Hematopoietic multipotent progenitor cell treated with erythropoietin and hydrocortisone succinate and interleukin-3 and kit ligand, for 15 days (in vitro differentiated cells): Measurements from ENCODE around the gene MSX1.

ENCODE experiments used
- DNase-seq: peaks from one replicate; pipeline ENCODE4 v3.0.0-alpha.2; 2015; ENCODE audit warnings: low spot score

The MSX1 gene

DNA sequence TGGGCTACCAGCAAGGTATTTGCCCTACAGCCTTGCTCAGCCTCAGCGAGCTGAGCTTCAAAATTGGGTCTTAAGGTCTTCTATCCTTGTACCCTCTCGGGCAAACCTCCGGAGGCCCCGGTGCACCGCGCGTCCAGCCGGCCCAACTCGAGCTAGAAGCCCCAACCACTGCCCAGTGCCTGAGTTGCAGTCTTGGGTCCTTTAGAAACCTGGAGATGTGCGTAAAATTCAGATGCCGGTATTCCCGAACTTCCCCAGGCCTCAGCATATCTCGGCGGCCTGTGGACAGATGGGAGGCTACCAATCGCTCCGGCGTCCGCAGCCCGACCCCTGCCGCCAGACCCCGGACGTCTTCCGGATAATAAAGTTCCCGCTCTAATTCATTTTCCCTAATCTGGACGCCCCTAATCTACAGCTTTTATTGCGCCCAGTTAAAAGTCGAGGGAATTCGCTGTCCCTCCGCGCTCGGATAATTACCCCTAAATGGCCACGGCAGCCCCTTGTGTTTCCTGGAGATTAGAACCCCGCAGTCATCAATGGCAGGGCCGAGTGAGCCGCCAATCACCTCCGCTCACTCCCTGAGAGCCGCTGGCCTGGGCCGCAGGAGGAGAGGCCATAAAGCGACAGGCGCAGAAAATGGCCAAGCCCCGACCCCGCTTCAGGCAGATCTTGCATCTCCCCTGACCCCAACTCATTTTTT, 1.5 kb upstream of the MSX1 start:
- no peak for DNase-seq

DNA sequence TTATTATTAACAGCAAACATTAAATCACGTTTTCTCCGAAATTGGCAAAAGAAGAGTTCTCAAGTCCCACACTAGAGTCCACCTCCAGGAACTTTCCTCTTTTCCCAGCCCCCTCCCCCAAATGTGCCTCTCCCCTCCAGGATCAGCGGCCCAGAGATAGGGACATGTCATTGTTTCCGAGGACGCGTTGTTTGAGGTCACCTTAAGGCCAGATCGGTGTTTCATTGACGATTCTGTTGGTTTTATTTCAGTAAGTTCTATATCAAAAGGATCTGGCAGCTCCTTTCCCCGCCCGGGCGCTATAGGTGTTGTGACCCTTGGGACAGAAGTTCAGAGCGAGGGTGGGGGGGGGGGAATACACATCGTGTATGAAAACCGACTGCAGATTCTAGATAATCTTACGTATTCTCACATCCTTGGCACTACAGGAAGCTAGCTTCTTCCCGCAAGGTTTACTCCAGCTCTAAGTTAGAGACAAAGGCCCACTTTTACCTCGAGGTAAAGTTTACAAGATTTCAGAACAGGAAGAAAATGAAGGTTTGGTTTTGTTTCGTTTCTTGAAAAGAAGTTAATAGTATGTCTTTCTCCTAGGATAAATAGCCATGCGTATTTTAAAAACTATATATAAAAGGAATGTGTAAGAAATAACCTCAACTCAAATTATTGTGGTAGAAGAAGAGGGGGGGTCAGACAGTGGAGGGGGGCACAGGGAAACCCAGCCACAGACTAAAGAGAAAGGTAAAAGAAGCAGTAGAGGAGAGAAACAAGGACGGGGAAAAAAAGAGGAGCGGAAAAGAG, 739 bp upstream of the MSX1 start:
- DNase-seq = no peak

- no peak for DNase-seq
These were observed 534 bp downstream of the MSX1 start for GRCh38 chr4:4859799-4860599.

DNA sequence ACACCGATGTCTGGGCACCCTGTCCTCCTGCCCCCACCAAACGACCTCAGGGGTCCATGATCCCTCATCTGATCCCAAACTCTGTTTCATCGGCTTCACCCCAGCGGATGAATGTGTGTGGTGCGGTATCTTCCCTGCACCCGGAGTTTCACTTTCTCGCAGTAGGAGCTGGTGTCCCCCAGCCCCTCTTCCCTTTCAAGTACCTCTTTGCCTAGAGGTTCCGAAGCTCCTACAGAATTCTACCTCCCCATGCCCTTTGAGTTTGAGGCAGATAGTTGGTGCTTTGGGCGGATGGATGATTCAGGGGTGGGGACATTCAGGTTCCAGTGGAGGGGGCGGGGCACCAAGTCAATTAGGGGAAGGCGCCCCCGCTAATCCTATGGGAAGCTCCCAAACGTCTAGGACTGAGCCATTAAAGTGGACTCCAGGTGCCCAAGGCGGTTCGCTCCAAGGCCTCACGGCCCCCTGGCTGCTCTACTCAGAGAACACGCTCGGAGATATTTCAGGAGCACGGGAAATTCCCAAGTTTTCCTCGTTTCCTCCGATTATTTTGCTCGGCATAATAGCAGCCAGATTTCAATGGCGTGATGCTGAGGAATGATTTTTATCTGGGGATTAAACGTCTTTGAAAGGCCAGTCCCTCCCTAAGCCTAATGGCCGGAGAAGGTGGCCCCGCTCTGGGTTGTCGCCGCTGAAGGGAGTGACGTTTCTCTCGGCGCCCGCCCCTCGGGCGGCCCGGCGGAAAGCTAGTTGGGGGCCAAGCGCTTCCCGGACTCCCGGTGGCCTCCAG, 1.3 kb downstream of the MSX1 start:
- no peak for DNase-seq

- DNase-seq = no peak
These were observed 2.0 kb downstream of the MSX1 start for GRCh38 chr4:4861390-4862018.

- DNase-seq = no peak
These were observed 2.6 kb downstream of the MSX1 start for GRCh38 chr4:4862071-4862551.

DNA sequence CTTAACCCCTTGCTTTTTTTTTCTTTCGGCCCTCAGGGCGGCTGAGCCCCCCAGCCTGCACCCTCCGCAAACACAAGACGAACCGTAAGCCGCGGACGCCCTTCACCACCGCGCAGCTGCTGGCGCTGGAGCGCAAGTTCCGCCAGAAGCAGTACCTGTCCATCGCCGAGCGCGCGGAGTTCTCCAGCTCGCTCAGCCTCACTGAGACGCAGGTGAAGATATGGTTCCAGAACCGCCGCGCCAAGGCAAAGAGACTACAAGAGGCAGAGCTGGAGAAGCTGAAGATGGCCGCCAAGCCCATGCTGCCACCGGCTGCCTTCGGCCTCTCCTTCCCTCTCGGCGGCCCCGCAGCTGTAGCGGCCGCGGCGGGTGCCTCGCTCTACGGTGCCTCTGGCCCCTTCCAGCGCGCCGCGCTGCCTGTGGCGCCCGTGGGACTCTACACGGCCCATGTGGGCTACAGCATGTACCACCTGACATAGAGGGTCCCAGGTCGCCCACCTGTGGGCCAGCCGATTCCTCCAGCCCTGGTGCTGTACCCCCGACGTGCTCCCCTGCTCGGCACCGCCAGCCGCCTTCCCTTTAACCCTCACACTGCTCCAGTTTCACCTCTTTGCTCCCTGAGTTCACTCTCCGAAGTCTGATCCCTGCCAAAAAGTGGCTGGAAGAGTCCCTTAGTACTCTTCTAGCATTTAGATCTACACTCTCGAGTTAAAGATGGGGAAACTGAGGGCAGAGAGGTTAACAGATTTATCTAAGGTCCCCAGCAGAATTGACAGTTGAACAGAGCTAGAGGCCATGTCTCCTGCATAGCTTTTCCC, 3.4 kb downstream of the MSX1 start:
- DNase-seq = no peak

GRCh38 chr4:4864443-4864939, 5.0 kb downstream of the MSX1 start:
- DNase-seq = no peak

GRCh38 chr4:4864940-4865704, 5.7 kb downstream of the MSX1 start:
- DNase-seq = no peak

DNA sequence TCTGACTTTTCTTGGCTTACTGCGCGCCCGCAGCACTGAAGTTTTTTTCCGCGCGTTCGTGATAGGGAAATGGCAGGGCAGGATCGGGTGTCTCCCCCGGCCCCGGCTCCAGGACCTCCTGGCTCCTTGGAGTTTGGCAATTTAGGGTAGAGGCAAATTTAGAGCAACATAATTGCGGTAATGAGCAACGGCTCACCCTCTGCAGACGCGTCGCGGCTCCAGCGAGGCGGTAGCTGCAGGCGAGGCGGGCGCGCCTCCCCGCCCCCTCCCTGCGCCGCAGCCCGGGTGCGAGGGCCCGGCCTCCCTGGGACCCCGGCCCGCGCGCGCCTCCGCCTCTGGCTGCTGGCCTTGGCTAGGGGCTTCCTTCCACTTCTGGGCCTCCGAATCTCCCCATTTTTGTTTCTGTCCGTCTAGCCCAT, 6.2 kb downstream of the MSX1 start:
- DNase-seq = no peak

DNA sequence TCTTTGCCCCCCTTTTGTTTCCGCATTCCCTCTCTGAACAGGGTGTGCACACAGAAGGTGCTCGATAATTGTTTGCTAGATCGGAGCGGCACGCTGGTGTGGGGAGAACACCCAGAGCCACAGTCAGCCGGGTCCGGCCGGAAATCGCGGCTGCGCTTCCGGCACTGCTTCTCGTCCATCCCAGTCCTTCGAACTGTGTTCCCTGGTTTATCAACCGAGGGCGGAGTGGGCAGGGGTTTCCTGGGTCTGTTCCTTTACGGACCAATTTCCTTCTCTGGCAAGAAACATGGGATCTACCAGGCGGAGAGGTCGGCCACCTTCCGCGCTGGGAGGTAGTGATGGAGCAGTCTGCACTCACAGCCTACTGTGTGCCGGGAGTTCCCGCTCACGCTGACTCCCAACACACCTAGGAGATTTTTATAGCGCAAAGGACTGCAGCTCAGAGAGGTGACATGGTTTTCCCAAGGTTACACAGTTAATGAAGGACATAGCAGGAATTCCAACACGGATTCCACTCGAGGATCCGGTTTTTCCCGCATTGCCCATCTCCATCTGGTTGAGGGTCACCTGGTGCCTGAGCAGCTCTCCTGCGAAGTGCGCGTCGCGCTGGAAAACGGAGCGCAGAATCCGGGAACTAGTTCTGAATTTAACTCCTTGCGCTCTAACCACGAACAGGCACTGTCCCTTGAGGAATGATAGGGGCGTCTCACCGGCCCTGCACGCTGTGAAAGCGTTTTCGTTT, 6.8 kb downstream of the MSX1 start:
- DNase-seq = no peak

GRCh38 chr4:4866866-4867374, 7.5 kb downstream of the MSX1 start:
- no peak for DNase-seq

DNA sequence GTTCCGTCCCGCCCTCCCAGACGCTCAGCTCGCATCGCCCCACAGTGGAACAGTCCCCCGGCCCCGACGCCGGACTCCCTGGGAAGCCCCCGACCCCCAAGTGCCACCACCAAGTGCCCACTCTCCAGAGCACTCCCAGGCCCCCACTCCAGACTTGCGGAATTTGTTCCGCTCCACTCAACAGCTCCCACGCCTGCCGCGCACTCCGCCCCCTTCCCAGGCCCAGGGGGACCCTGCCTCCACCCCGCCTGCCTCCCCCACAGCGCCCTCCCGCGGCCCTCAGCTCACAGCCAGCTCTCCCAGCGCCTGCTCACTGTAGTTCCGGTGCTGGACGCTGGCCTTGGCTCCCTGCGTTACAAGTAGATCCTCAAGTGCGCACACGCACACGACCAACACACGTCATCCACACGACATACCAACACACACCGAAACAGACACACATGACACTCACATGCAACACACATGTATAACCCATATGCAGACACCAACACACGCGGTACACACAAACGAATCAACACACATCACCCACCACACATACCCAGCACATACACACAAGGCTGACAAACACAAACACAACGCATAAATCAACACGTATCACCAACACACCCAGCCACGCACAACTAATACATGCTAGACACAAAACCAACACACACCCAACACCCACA, 8.0 kb downstream of the MSX1 start:
- no peak for DNase-seq

DNA sequence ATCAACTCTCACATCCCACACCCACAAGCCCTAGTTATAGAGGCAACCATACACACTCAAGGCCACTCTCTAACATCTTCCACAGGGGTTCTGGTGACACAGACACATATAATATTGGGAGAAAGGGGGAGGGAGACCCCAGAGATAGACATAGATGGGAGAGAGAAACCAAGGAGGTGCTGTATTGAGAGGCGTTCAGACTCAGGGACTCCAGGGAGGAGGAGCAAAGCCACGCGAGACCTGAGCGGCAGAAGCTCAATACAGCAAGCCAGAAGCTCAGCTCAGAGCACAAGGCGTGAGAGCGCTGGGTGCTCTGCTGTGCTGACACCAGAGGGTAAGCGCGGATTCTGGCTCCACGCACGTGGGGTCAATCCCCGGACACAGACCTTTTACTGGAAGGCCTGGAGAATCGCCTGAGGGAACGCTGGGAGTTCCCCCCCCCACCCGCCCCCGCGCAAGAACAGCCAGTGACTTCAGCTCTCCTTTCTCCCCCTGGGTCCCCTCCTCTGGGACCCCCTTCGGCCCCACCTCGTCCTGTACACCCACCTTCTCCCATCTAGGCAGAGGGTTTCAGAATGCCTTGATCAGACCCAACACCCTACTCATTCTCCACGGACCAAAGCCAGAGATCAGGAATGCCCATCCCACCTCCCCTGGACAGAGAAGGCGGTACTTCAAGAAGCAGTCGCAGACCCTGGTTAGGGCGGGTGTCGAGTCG, 8.7 kb downstream of the MSX1 start:
- no peak for DNase-seq

- no peak for DNase-seq
These were observed 9.6 kb downstream of the MSX1 start for GRCh38 chr4:4868758-4869723.
